HG03039 (cell line): ENCODE measurements around the gene ARPIN.

Source experiments
- ATAC-seq: cut with Tn5 transposase; IDR thresholded peaks from one replicate; pipeline ENCODE4 v1.9.1; 2021; ENCODE audit warnings: mild to moderate bottlenecking, moderate library complexity; ENCODE audit not compliant: unreplicated experiment

ARPIN gene

DNA sequence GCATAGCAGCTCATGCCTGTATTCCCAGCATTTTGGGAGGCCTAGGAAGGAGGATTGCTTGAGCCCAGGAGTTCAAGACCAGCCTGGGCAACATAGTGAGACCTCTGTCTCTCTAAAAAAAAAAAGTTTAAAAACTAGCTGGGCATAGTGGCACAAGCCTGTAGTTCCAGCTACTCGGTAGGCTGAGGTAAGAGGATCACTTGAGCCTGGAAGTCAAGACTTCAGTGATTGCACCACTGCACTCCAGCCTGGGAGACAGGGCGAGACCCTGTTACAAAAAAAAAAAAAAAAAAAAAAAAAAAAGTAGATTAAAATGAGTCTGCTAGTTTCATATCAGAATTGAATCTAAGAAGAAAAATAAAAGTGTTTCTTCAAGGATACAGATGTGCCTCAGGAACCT is 65.7 kb downstream of the ARPIN start:
- no peak for ATAC-seq

GRCh38 chr15:89845305-89845893 is 67.4 kb downstream of the ARPIN start:
- no peak for ATAC-seq
